CD4-positive, alpha-beta T cell (primary cell): ENCODE data around the gene FBLN5. TPM values are rescaled to one million over a fixed set of nuclear protein-coding genes. Genes with fewer than 3 reads are reported as not detected.
A peak's percentile ranks its signal among the peaks of the same experiment; 100 is the strongest.

Experiments
- ATAC-seq: fragments of 200-7000 bp; cut with Tn5 transposase; one replicate; pipeline ENCODE4 v1.10.0; 2022; ENCODE audit warnings: mild to moderate bottlenecking; ENCODE audit not compliant: poor library complexity
- CTCF ChIA-PET: fragments of 350-600 bp; sonication (Branson Sonifier 250); formaldehyde crosslinking; loops from one replicate; lab custom pipeline; 2021; ENCODE audit warnings: antibody characterized with exemption, inconsistent platforms; lab: Charles Lee
- POLR2A ChIA-PET: fragments of 350-600 bp; sonication (Branson Sonifier 250); formaldehyde crosslinking; loops from one replicate; lab custom pipeline; 2021; ENCODE audit warnings: antibody characterized with exemption, inconsistent platforms; lab: Charles Lee
- DNase-seq, 14 experiments: peaks; one replicate each; pipeline ENCODE4 v3.0.0-alpha.2; 2013 to 2020; ENCODE audit warnings: mixed read lengths in 2 of 14
- H3K27ac ChIP-seq, 2 donors: one replicate each; pipeline versions ENCODE4 v1.5.1 to v1.7.0; 2013; ENCODE audit warnings: low read length in 2 of 2, low read depth in 1 of 2, mild to moderate bottlenecking in 1 of 2
- H3K27me3 ChIP-seq, 2 experiments: 1 replicate in 1 of 2; 2 replicates in 1 of 2; pipeline versions ENCODE4 v1.6.1 to v1.7.0; 2013; ENCODE audit warnings: low read length in 2 of 2, control low read depth in 1 of 2, mild to moderate bottlenecking in 1 of 2, moderate library complexity in 1 of 2; ENCODE audit not compliant: insufficient read depth in 2 of 2, control insufficient read depth in 1 of 2
- H3K36me3 ChIP-seq: one replicate; pipeline ENCODE4 v1.6.1; 2013; ENCODE audit warnings: low read length, control low read depth; ENCODE audit not compliant: insufficient read depth
- H3K4me1 ChIP-seq: one replicate; pipeline ENCODE4 v1.6.1; 2013; ENCODE audit warnings: low read length, control low read depth; ENCODE audit not compliant: insufficient read depth
- H3K4me3 ChIP-seq: one replicate; pipeline ENCODE4 v1.5.1; 2013; ENCODE audit warnings: mild to moderate bottlenecking, low read length, moderate library complexity
- H3K9me3 ChIP-seq, 2 experiments: 1 replicate in 1 of 2; 2 replicates in 1 of 2; pipeline versions ENCODE4 v1.6.1 to v1.7.0; 2013; ENCODE audit warnings: low read length in 2 of 2, mild to moderate bottlenecking in 2 of 2, control low read depth in 1 of 2, moderate library complexity in 1 of 2; ENCODE audit not compliant: control insufficient read depth in 1 of 2, insufficient read depth in 1 of 2
- H3K27ac Mint-ChIP-seq: one replicate; pipeline ENCODE4 v1.8.0; 2020; ENCODE audit warnings: mixed read lengths
- H3K27me3 Mint-ChIP-seq: one replicate; pipeline ENCODE4 v1.8.0; 2021; ENCODE audit warnings: mixed read lengths
- H3K36me3 Mint-ChIP-seq: one replicate; pipeline ENCODE4 v1.8.0; 2021; ENCODE audit warnings: low read depth, mixed read lengths
- H3K4me1 Mint-ChIP-seq: one replicate; pipeline ENCODE4 v1.8.0; 2021; ENCODE audit warnings: low read depth, mixed read lengths
- H3K4me3 Mint-ChIP-seq: one replicate; pipeline ENCODE4 v1.8.0; 2020; ENCODE audit warnings: mild to moderate bottlenecking, mixed read lengths
- H3K9me3 Mint-ChIP-seq: one replicate; pipeline ENCODE4 v1.8.0; 2020; ENCODE audit warnings: mixed read lengths
- CTCF ChIP-seq: fragments of 200-600 bp; IDR thresholded peaks from one replicate; pipeline ENCODE4 v1.8.0; 2022; ENCODE audit warnings: antibody characterized with exemption, mild to moderate bottlenecking
- intact Hi-C, 2 experiments: fragments of 100-400 bp; cut with DNase I in 1 of 2; cut with micrococcal nuclease in 1 of 2; formaldehyde crosslinking; loops; one replicate each; pipeline versions ENCODE4 v1.15.1 to v1.9.0; 2023 to 2025; cut with DNase I, micrococcal nuclease
- total RNA-seq, 174 experiments: library from RNA in 2 of 174; stranded (reverse) in 2 of 174; gene quantifications; one replicate each; pipeline ENCODE4 v1.2.3 and lab custom pipeline; 2021 to 2026

FBLN5 gene
- total RNA-seq, 2 experiments from 2014 or later = 1.2 to 1.5 TPM

DNA sequence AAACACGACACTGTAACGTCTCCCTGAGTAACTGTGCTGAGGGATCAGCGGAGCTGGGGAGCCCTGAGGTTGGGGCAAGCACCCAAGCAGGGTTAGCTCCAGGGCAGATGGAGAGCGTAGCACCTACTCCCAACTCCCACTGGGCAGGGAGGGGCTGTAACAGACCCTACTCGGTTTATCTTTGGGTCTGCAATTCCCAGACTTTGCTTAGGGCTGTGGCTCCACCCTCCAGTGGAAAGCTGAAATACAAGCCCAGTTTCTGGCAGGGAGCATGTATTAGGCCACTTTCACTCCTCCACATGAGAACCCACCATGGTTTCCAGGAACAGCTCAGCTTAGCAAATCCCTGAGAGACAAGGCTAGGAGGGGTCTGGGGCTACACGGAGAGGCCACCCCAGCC, 62.8 kb downstream of the FBLN5 start:
- H3K27ac Mint-ChIP-seq = peak overlapping the region; percentile 2
- peaks cover 41% of the 10 kb centered on the region for H3K4me1 Mint-ChIP-seq
- H3K4me3 Mint-ChIP-seq = no peak overlapping the region
- Histone ChIP-seq H3K9me3 (no peaks in the 10 kb centered on the region), H3K27ac (no peak overlapping the region), H3K27me3 (no peaks in the 10 kb centered on the region), H3K4me3 (no peak overlapping the region), H3K4me1 (peaks cover 26% of the 10 kb centered on the region), H3K36me3 (no peaks in the 10 kb centered on the region)
- no peaks in the 10 kb centered on the region for H3K27me3 Mint-ChIP-seq
- ATAC-seq (no peak), DNase-seq (no peak)
- TF ChIP-seq CTCF = no peak
- CTCF ChIA-PET = interaction anchor here (1.0 kb wide), 1 partner anchor 50 kb away, joined by 3 read pairs; no protein-coding TSS in a partner anchor
- POLR2A ChIA-PET = interaction anchor here (0.7 kb wide), 1 partner anchor 11 kb away, joined by 3 read pairs; no protein-coding TSS in a partner anchor
- intact Hi-C loops = no loop called here
- no peaks in the 10 kb centered on the region for H3K9me3 Mint-ChIP-seq
- peaks cover 4% of the 10 kb centered on the region for H3K36me3 Mint-ChIP-seq

DNA sequence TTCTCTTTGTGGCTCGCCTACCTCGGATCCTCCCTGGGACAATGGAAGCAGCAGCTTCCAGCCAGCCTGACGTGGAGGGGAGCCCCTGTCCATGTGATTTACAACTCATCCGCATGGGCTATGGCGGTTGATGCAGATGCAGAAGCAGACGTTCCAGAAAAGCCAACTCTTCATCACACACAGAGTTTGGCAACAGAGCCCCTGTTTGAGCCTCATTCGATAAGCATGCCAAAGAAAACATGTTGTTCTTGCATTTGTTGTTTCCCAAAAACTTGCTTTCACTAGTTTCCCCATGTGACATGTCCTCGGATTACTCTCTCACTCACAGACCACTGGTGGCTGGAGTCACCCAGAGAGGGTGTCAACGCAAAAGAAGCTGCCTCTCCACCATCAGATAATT, 63.7 kb downstream of the FBLN5 start:
- H3K4me3 Mint-ChIP-seq = no peak overlapping the region
- peaks cover 4% of the 10 kb centered on the region for H3K36me3 Mint-ChIP-seq
- peak overlapping the region; percentile 2 for H3K27ac Mint-ChIP-seq
- CTCF ChIA-PET = interaction anchor here (1.4 kb wide), 1 partner anchor 28 kb away, joined by 5 read pairs; no protein-coding TSS in a partner anchor
- H3K4me3 ChIP-seq = no peak overlapping the region
- H3K36me3 ChIP-seq = no peaks in the 10 kb centered on the region
- DNase-seq (no peak), ATAC-seq (no peak)
- no peak overlapping the region for H3K27ac ChIP-seq
- TF ChIP-seq CTCF = no peak
- H3K4me1 Mint-ChIP-seq = peaks cover 43% of the 10 kb centered on the region
- intact Hi-C loops = no loop called here
- no peaks in the 10 kb centered on the region for H3K27me3 ChIP-seq
- peaks cover 23% of the 10 kb centered on the region for H3K4me1 ChIP-seq
- POLR2A ChIA-PET = interaction anchor here (0.8 kb wide), 1 partner anchor 804 kb away, joined by 3 read pairs; no protein-coding TSS in a partner anchor
- no peaks in the 10 kb centered on the region for H3K27me3 Mint-ChIP-seq
- no peaks in the 10 kb centered on the region for H3K9me3 ChIP-seq
- H3K9me3 Mint-ChIP-seq = no peaks in the 10 kb centered on the region

GRCh38 chr14:91882776-91883175, 64.7 kb downstream of the FBLN5 start:
- Mint-ChIP-seq H3K36me3 (peaks cover 4% of the 10 kb centered on the region), H3K27ac (peak overlapping the region; percentile 2), H3K4me1 (peaks cover 48% of the 10 kb centered on the region), H3K4me3 (no peak overlapping the region), H3K9me3 (no peaks in the 10 kb centered on the region), H3K27me3 (no peaks in the 10 kb centered on the region)
- peaks cover 24% of the 10 kb centered on the region for H3K4me1 ChIP-seq
- ChIA-PET POLR2A (interaction anchor here (0.8 to 1.7 kb wide), 4 partner anchors 9 to 19 kb away, joined by 3 to 12 read pairs (median 7); no protein-coding TSS in a partner anchor), CTCF (interaction anchor here (0.9 to 1.4 kb wide), 2 partner anchors 8 to 29 kb away, joined by 3 to 5 read pairs; no protein-coding TSS in a partner anchor)
- H3K4me3 ChIP-seq = no peak overlapping the region
- no peaks in the 10 kb centered on the region for H3K9me3 ChIP-seq
- no peaks in the 10 kb centered on the region for H3K27me3 ChIP-seq
- ATAC-seq = no peak
- no peak for DNase-seq
- no peaks in the 10 kb centered on the region for H3K36me3 ChIP-seq
- no peak overlapping the region for H3K27ac ChIP-seq
- TF ChIP-seq CTCF = no peak
- intact Hi-C loops = no loop called here
